Heart left ventricle (tissue), 13 donors: ENCODE data around the gene PEX26.

Experiments
- POLR2A ChIP-seq, 2 donors: fragments of 450-650 bp; IDR thresholded peaks; one replicate each; pipeline ENCODE4 v1.6.1; 2017; ENCODE audit warnings: antibody characterized with exemption in 2 of 2, mild to moderate bottlenecking in 2 of 2, moderate library complexity in 2 of 2
- TF ChIP-seq, protein P1 (sequence below), 12 donors: fragments of 200-600 bp; sonication (generic) in 4 of 12; IDR thresholded peaks; one replicate each; pipeline versions ENCODE4 v1.5.0 to v1.8.0; 2018 to 2022; ENCODE audit warnings: antibody characterized with exemption in 12 of 12, mild to moderate bottlenecking in 5 of 12
- donor health status: ischemic (EF 13 %, LVEDD 7.1; RV severe dilation, severe dysfunction).
- donor health status: DM: no; HTN: yes; CAD: no.
- donor health status: DM: no; HTN: no; CAD: no.
- donor health status: ischemic (EF 25% LVEDD 6.9; RV normal size, moderate dysfunction).
- donor health status: ischemic (EF 25% LVEDD 5.7; RV mildly dilated, moderate dysfunction).
- donor health status: ischemic (EF 35%, LVEDD 5.7; RV mildly dilated, moderate dysfunction).
- donor health status: nonischemic (EF 11% LVEDD 7.7; RV severe dilation, severe dysfunction).
- donor health status: DM: yes; HTN: yes; CAD: no.
- donor health status: PGD.
- donor health status: ischemic (EF 29% LVEDD 5.4; RV normal size, mild dysfunction).
- donor health status: nonischemic (EF 23%, LVEDD 6.1; RV moderate dilation, normal function).

DNA sequence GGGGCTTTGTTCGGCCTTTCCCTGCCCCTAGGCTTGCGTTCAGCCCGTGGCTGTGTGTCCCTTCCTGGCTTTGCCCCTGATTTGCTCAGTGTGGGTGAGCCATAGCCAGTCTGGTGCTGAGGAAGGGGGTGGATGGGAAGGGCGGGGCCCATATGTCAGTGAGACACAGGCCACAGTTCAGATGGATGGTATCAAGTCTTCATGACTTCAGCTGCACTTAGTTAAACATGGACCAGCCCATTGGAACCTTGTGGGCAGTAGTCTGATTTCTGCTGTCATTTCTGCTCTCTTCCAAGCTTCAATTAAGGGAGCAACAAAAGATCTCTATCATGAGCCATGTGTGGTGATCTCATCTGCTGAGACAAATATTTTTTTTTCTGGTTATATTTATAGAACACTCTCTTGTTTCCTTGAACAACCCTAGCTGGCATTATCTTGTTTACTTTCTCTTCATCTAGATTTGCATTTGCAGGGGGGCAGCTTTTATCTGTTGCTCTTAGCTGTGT, 21.6 kb upstream of the PEX26 start:
- TF ChIP-seq, protein P1, sequence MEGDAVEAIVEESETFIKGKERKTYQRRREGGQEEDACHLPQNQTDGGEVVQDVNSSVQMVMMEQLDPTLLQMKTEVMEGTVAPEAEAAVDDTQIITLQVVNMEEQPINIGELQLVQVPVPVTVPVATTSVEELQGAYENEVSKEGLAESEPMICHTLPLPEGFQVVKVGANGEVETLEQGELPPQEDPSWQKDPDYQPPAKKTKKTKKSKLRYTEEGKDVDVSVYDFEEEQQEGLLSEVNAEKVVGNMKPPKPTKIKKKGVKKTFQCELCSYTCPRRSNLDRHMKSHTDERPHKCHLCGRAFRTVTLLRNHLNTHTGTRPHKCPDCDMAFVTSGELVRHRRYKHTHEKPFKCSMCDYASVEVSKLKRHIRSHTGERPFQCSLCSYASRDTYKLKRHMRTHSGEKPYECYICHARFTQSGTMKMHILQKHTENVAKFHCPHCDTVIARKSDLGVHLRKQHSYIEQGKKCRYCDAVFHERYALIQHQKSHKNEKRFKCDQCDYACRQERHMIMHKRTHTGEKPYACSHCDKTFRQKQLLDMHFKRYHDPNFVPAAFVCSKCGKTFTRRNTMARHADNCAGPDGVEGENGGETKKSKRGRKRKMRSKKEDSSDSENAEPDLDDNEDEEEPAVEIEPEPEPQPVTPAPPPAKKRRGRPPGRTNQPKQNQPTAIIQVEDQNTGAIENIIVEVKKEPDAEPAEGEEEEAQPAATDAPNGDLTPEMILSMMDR (IDR thresholded peaks at IDR 0.05): no peak
- no peak for TF ChIP-seq POLR2A (IDR thresholded peaks at IDR 0.05)
